Fibroblast of lung (primary cell): Measurements from ENCODE around the gene TSPOAP1.

Experiments used
- EZH2 ChIP-seq: IDR thresholded peaks from 2 replicates; pipeline ENCODE4 v1.5.1; 2012; ENCODE audit warnings: low read length, control low read depth, mild to moderate bottlenecking; ENCODE audit errors: missing control alignments
- TF ChIP-seq, protein P1 (sequence below), 2 donors: IDR thresholded peaks in 1 of 2; conservative IDR thresholded peaks in 1 of 2; 1 replicate in 1 of 2; 2 replicates in 1 of 2; pipeline ENCODE4 v1.5.1; 2011 to 2012; ENCODE audit warnings: low read length in 2 of 2, control low read depth in 1 of 2, inconsistent platforms in 1 of 2, low read depth in 1 of 2, mild to moderate bottlenecking in 1 of 2

DNA sequence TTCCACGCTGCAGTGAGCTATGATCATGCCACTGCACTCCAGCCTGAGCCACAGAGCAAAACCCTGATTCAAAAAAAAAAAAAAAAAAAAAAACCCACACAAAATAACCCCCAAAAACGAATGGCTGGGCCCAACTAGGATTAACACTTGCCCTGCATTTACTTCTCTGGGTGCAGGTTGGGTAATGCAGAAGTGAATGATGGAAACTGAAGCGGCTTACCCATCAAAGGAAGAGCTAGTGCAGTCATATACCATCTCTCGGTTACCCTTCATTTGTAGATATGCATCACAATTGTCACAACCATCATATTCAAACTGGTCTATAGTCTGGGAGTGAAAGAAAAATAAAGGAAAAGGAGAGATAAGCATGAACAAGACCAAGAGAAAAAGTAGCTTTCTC is 22.6 kb upstream of the TSPOAP1 start:
- TF ChIP-seq, protein P1, sequence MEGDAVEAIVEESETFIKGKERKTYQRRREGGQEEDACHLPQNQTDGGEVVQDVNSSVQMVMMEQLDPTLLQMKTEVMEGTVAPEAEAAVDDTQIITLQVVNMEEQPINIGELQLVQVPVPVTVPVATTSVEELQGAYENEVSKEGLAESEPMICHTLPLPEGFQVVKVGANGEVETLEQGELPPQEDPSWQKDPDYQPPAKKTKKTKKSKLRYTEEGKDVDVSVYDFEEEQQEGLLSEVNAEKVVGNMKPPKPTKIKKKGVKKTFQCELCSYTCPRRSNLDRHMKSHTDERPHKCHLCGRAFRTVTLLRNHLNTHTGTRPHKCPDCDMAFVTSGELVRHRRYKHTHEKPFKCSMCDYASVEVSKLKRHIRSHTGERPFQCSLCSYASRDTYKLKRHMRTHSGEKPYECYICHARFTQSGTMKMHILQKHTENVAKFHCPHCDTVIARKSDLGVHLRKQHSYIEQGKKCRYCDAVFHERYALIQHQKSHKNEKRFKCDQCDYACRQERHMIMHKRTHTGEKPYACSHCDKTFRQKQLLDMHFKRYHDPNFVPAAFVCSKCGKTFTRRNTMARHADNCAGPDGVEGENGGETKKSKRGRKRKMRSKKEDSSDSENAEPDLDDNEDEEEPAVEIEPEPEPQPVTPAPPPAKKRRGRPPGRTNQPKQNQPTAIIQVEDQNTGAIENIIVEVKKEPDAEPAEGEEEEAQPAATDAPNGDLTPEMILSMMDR (conservative IDR thresholded peaks at IDR 0.05 in 1 of 2, IDR thresholded peaks at IDR 0.05 in 1 of 2; ENCODE audit: low read depth in 1 of 2, low read length in 2 of 2) = no peak
- TF ChIP-seq EZH2 = no peak
